Measurements from ENCODE around the gene ZXDC.

DNA sequence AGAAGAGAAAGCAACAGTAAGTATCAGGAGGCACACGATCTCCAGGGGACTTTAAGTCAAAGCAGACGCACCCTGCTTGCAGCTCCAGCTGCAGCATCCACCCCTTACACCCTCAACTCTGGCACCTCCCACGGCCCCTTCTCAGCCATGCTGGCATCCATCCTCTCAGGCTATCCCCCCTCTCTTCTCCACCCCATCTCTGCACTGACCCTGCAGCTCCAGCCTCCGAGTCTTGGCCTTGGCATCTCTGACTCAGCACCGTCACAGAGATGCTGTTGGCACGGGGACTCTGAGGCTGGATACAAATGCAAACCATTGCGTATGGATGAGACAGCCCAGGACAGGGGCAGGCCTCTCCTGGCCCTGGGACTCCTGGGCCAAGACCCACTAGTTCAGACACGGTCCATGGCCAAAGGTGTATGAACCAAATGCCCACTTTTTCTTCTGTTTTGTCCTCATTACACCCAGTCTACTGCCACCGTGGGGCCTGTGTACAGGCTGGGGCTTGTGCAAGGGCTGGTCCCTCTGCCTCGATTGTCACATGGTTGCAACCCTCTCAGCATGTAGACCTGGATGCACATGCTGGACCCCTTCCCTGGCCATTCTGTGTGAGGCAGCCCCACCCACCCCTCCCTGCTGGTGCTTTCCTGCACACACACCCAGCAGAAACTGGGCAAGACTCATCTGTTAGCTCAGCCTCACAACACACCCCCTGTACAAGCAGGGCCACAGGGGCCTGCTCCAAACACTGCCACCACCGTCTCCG lies 18.7 kb upstream of the ZXDC start:
- TF ChIP-seq POLR2AphosphoS5 (IDR thresholded peaks at IDR 0.05; ENCODE audit: insufficient read depth, low read depth, low read length) (no peak), POLR2A (IDR thresholded peaks at IDR 0.05; ENCODE audit: low read depth, low read length) (no peak), MYC (IDR thresholded peaks at IDR 0.05; ENCODE audit: low read depth, low read length) (no peak), GATA2 (IDR thresholded peaks at IDR 0.05; ENCODE audit: insufficient read depth, insufficient read length, low read depth, low read length) (no peak)
- TF ChIP-seq, protein P1, sequence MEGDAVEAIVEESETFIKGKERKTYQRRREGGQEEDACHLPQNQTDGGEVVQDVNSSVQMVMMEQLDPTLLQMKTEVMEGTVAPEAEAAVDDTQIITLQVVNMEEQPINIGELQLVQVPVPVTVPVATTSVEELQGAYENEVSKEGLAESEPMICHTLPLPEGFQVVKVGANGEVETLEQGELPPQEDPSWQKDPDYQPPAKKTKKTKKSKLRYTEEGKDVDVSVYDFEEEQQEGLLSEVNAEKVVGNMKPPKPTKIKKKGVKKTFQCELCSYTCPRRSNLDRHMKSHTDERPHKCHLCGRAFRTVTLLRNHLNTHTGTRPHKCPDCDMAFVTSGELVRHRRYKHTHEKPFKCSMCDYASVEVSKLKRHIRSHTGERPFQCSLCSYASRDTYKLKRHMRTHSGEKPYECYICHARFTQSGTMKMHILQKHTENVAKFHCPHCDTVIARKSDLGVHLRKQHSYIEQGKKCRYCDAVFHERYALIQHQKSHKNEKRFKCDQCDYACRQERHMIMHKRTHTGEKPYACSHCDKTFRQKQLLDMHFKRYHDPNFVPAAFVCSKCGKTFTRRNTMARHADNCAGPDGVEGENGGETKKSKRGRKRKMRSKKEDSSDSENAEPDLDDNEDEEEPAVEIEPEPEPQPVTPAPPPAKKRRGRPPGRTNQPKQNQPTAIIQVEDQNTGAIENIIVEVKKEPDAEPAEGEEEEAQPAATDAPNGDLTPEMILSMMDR (IDR thresholded peaks at IDR 0.05; ENCODE audit: extremely low read depth in 1 of 2, insufficient read depth in 1 of 2, low read depth in 1 of 2, low read length in 2 of 2), result no peak

Data from endothelial cell of umbilical vein (primary cell).